Neural cell (in vitro differentiated cells): ENCODE measurements around the gene ADRM1. TPM values are rescaled to one million over a fixed set of nuclear protein-coding genes. Genes with fewer than 3 reads are reported as not detected.

Experiments used
- H2AFZ ChIP-seq: fragments of 200-600, 300-800 bp; sonication (generic), shearing (Covaris generic); 2 replicates; pipeline ENCODE4 v1.6.0; 2014; ENCODE audit warnings: low read depth, mild to moderate bottlenecking, antibody characterized with exemption, low read length, moderate library complexity
- H3F3A ChIP-seq: fragments of 200-600 bp; shearing (Covaris generic); 2 replicates; pipeline ENCODE4 v1.6.1; 2016; ENCODE audit warnings: mild to moderate bottlenecking, moderate library complexity, mixed read lengths, antibody characterized with exemption, low read length; ENCODE audit not compliant: insufficient read depth, poor library complexity, severe bottlenecking
- H3K27ac ChIP-seq: fragments of 200-600, 300-800 bp; sonication (generic), shearing (Covaris generic); 2 replicates; pipeline ENCODE4 v1.5.1; 2014; ENCODE audit warnings: mild to moderate bottlenecking, low read length, moderate library complexity
- H3K27me3 ChIP-seq: fragments of 300-800, 200-600 bp; sonication (generic), shearing (Covaris generic); 2 replicates; pipeline ENCODE4 v1.6.0; 2014; ENCODE audit warnings: mild to moderate bottlenecking, low read depth, low read length, moderate library complexity; ENCODE audit not compliant: insufficient read depth
- H3K36me3 ChIP-seq: fragments of 300-800, 200-600 bp; sonication (generic), shearing (Covaris generic); 2 replicates; pipeline ENCODE4 v1.5.1; 2014; ENCODE audit warnings: mild to moderate bottlenecking, antibody characterized with exemption, low read length, moderate library complexity; ENCODE audit not compliant: insufficient read depth
- H3K4me2 ChIP-seq: fragments of 300-800, 200-600 bp; sonication (generic), shearing (Covaris generic); 2 replicates; pipeline ENCODE4 v1.6.0; 2014; ENCODE audit warnings: mild to moderate bottlenecking, low read length
- H3K4me3 ChIP-seq: fragments of 300-800, 200-600 bp; sonication (generic), shearing (Covaris generic); 2 replicates; pipeline ENCODE4 v1.5.1; 2014; ENCODE audit warnings: mild to moderate bottlenecking, low read length, moderate library complexity
- H3K79me2 ChIP-seq: fragments of 200-600 bp; shearing (Covaris generic); replicated peaks from 2 replicates; pipeline ENCODE4 v1.6.0; 2014; ENCODE audit warnings: mild to moderate bottlenecking, low read length, moderate library complexity; ENCODE audit not compliant: insufficient read depth
- H3K9ac ChIP-seq: fragments of 300-800, 200-600 bp; sonication (generic), shearing (Covaris generic); 2 replicates; pipeline ENCODE4 v1.6.1; 2016; ENCODE audit warnings: mild to moderate bottlenecking, low read length, mixed read lengths
- H3K9me2 ChIP-seq: fragments of 200-600 bp; shearing (Covaris generic); 2 replicates; pipeline ENCODE4 v1.6.1; 2016; ENCODE audit warnings: mild to moderate bottlenecking, low read length, mixed read lengths; ENCODE audit not compliant: insufficient read depth
- H3K9me3 ChIP-seq: fragments of 200-600, 300-800 bp; sonication (generic), shearing (Covaris generic); 2 replicates; pipeline ENCODE4 v1.6.1; 2016; ENCODE audit warnings: mild to moderate bottlenecking, mixed run types, low read length, moderate library complexity, mixed read lengths
- H4K20me1 ChIP-seq: fragments of 200-600 bp; shearing (Covaris generic); 2 replicates; pipeline ENCODE4 v1.6.1; 2016; ENCODE audit warnings: mild to moderate bottlenecking, mixed run types; ENCODE audit not compliant: insufficient read depth
- EP300 ChIP-seq: fragments of 450-650 bp; conservative IDR thresholded peaks from 2 replicates; pipeline ENCODE4 v1.6.1; 2014; ENCODE audit warnings: antibody characterized with exemption, mild to moderate bottlenecking, moderate library complexity; ENCODE audit not compliant: poor library complexity, severe bottlenecking
- EZH2 ChIP-seq: fragments of 200-600, 300-800 bp; shearing (Covaris generic), sonication (generic); IDR thresholded peaks from 2 replicates; pipeline ENCODE4 v1.6.1; 2014; ENCODE audit warnings: antibody characterized with exemption, low read length, borderline replicate concordance, mild to moderate bottlenecking; ENCODE audit not compliant: insufficient read depth, poor library complexity, severe bottlenecking
- MXI1 ChIP-seq: fragments of 450-650 bp; conservative IDR thresholded peaks from 2 replicates; pipeline ENCODE4 v1.6.1; 2014; ENCODE audit warnings: antibody characterized with exemption, mild to moderate bottlenecking; ENCODE audit not compliant: poor library complexity, severe bottlenecking
- POLR2AphosphoS5 ChIP-seq: IDR thresholded peaks from 2 replicates; pipeline ENCODE4 v1.6.1; 2012
- RAD21 ChIP-seq: fragments of 450-650 bp; conservative IDR thresholded peaks from 2 replicates; pipeline ENCODE4 v1.6.1; 2014; ENCODE audit warnings: antibody characterized with exemption, mild to moderate bottlenecking, moderate library complexity
- SMC3 ChIP-seq: fragments of 450-650 bp; conservative IDR thresholded peaks from 2 replicates; pipeline ENCODE4 v1.6.1; 2014; ENCODE audit warnings: antibody characterized with exemption, mild to moderate bottlenecking, moderate library complexity; ENCODE audit not compliant: poor library complexity
- TAF1 ChIP-seq: IDR thresholded peaks from 2 replicates; pipeline ENCODE4 v1.6.1; 2012; ENCODE audit warnings: low read depth
- polyA plus RNA-seq: library from polyadenylated mRNA; depleted of rRNA; stranded (reverse); fragments of >200 nt; gene quantifications from 2 replicates; pipeline ENCODE4 v1.2.3, GENCODE V29; 2014
- TF ChIP-seq, protein P1 (sequence below): IDR thresholded peaks from 2 replicates; pipeline ENCODE4 v1.6.1; 2012; ENCODE audit warnings: borderline replicate concordance
- TF ChIP-seq, protein P2 (sequence below): fragments of 450-650 bp; IDR thresholded peaks from 2 replicates; pipeline ENCODE4 v1.5.1; 2014; ENCODE audit warnings: antibody characterized with exemption, mild to moderate bottlenecking, moderate library complexity; ENCODE audit not compliant: poor library complexity, severe bottlenecking

The ADRM1 gene
- polyA plus RNA-seq, 1 donor from 2014 or later, result 111 TPM

DNA sequence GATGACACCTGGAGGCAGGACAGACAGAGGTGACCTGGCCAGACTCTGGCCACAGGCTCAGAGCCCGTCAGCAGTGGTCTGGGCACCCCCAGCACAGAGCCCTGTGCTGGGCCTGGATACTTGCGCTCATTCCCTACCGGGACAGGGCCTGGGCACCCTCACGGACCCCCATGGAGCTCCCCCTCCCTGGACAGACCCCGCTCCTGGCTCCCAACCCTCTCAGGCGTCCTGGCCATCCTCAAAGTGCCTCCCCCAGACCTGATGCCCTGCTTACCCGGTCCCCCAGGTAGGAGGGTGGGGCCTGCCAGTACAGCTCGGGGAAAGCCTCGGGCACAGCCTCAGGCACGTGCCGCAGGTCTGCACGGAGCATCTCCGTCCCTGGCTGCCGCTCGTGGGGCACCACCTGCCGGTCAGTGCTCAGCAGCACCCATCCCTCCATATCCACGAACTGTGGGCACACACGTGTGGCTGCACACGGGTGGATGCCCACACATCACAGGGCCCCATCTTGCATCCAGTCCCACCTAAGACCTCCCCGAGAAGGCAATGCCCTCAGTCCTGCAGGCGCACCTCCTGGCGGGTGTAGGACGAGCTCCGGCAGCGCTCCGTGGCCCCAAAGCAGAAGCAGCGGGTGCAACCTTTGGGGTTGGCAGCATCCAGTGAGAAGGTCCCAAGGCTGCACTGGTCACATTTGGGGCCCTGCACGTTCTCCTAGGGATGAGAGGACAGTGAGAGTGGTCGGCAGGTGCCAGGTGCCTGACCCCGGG lies 24.3 kb downstream of the ADRM1 start:
- Histone ChIP-seq H3K36me3 (no peaks in the 10 kb centered on the region), H4K20me1 (no peaks in the 10 kb centered on the region), H3K9me2 (no peaks in the 10 kb centered on the region), H3K27ac (no peak overlapping the region), H3K9ac (no peak overlapping the region), H3K27me3 (no peaks in the 10 kb centered on the region), H3K9me3 (no peaks in the 10 kb centered on the region), H3K4me2 (no peak overlapping the region), H3F3A (no peaks in the 10 kb centered on the region), H3K4me3 (no peak overlapping the region), H2AFZ (no peak overlapping the region), H3K79me2 (no peaks in the 10 kb centered on the region)
- no peak for TF ChIP-seq POLR2AphosphoS5
- TF ChIP-seq RAD21, result no peak
- TF ChIP-seq EZH2, result no peak
- TF ChIP-seq MXI1, result no peak
- TF ChIP-seq TAF1, result no peak
- no peak for TF ChIP-seq EP300

- Histone ChIP-seq H3K4me2 (no peak overlapping the region), H3K27ac (no peak overlapping the region), H3K9me2 (no peaks in the 10 kb centered on the region), H3K79me2 (no peaks in the 10 kb centered on the region), H2AFZ (no peak overlapping the region), H3K36me3 (no peaks in the 10 kb centered on the region), H3K4me3 (no peak overlapping the region), H3K27me3 (no peaks in the 10 kb centered on the region), H3K9me3 (no peaks in the 10 kb centered on the region), H3K9ac (no peak overlapping the region), H3F3A (no peaks in the 10 kb centered on the region), H4K20me1 (no peaks in the 10 kb centered on the region)
- TF ChIP-seq EZH2, result no peak
- TF ChIP-seq, protein P1, sequence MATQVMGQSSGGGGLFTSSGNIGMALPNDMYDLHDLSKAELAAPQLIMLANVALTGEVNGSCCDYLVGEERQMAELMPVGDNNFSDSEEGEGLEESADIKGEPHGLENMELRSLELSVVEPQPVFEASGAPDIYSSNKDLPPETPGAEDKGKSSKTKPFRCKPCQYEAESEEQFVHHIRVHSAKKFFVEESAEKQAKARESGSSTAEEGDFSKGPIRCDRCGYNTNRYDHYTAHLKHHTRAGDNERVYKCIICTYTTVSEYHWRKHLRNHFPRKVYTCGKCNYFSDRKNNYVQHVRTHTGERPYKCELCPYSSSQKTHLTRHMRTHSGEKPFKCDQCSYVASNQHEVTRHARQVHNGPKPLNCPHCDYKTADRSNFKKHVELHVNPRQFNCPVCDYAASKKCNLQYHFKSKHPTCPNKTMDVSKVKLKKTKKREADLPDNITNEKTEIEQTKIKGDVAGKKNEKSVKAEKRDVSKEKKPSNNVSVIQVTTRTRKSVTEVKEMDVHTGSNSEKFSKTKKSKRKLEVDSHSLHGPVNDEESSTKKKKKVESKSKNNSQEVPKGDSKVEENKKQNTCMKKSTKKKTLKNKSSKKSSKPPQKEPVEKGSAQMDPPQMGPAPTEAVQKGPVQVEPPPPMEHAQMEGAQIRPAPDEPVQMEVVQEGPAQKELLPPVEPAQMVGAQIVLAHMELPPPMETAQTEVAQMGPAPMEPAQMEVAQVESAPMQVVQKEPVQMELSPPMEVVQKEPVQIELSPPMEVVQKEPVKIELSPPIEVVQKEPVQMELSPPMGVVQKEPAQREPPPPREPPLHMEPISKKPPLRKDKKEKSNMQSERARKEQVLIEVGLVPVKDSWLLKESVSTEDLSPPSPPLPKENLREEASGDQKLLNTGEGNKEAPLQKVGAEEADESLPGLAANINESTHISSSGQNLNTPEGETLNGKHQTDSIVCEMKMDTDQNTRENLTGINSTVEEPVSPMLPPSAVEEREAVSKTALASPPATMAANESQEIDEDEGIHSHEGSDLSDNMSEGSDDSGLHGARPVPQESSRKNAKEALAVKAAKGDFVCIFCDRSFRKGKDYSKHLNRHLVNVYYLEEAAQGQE, result no peak
- no peak for TF ChIP-seq POLR2AphosphoS5
- no peak for TF ChIP-seq EP300
These were observed 25.1 kb downstream of the ADRM1 start for GRCh38 chr20:62327726-62328495.

DNA sequence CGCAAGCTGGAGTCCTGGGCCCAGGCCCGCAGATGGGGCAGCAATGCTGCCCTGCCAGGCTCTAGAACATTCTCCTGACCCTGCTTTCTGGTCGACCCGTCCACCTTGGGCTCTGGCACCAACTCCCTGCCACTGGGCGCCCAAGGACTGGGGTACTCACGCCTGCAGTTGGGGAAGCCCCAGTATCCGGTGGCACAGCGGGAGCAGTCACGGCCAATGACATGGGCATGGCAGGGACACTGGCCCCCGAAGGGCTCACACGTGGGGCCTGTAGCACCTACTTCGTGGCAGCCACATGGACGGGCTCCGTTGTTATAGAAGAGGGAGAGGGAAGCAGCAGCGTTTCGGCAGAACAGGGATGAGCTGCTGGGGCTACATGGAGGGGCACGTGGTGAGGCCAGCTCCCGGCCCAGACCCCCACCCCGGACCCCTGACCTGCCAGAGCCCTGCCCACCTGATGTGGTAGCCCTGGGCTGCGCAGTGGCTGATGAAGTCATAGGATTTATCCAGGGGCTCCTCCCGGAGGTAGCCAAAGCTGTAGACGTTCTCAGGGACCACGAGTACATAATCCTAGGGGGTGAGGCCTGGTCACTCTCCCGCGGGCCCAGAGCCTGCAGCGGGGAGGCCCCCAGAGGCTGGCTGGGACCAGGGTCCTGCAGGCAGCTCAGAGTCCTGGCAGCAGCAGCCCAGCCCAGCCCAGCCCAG lies 26.0 kb downstream of the ADRM1 start:
- Histone ChIP-seq H3K27me3 (no peaks in the 10 kb centered on the region), H3F3A (no peaks in the 10 kb centered on the region), H3K4me3 (no peak overlapping the region), H3K9ac (no peak overlapping the region), H3K79me2 (no peaks in the 10 kb centered on the region), H3K36me3 (no peaks in the 10 kb centered on the region), H3K9me3 (no peaks in the 10 kb centered on the region), H3K4me2 (no peak overlapping the region), H4K20me1 (no peaks in the 10 kb centered on the region), H2AFZ (no peak overlapping the region), H3K9me2 (no peaks in the 10 kb centered on the region), H3K27ac (no peak overlapping the region)
- TF ChIP-seq, protein P2, sequence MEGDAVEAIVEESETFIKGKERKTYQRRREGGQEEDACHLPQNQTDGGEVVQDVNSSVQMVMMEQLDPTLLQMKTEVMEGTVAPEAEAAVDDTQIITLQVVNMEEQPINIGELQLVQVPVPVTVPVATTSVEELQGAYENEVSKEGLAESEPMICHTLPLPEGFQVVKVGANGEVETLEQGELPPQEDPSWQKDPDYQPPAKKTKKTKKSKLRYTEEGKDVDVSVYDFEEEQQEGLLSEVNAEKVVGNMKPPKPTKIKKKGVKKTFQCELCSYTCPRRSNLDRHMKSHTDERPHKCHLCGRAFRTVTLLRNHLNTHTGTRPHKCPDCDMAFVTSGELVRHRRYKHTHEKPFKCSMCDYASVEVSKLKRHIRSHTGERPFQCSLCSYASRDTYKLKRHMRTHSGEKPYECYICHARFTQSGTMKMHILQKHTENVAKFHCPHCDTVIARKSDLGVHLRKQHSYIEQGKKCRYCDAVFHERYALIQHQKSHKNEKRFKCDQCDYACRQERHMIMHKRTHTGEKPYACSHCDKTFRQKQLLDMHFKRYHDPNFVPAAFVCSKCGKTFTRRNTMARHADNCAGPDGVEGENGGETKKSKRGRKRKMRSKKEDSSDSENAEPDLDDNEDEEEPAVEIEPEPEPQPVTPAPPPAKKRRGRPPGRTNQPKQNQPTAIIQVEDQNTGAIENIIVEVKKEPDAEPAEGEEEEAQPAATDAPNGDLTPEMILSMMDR, result no peak
- TF ChIP-seq MXI1 (no peak), EP300 (no peak), EZH2 (no peak), TAF1 (no peak), RAD21 (no peak), POLR2AphosphoS5 (no peak), SMC3 (no peak)
- TF ChIP-seq, protein P1, result no peak
